Measurements from ENCODE around the gene KRTAP10-3. TPM values are rescaled to one million over a fixed set of nuclear protein-coding genes. Genes with fewer than 3 reads are reported as not detected.

The KRTAP10-3 gene
- total and polyA plus RNA-seq, 8 donors = not detected

GRCh38 chr21:44542716-44543115, 15.9 kb downstream of the KRTAP10-3 start:
- DNase-seq = no peak
- 65 to 75% methylated on average over 1 of the region's 1 CpG for WGBS, 2 donors
- H3K27me3 ChIP-seq = no peaks in the 10 kb centered on the region
- H3K4me1 ChIP-seq = no peaks in the 10 kb centered on the region
- FAIRE-seq = no peak
- no peaks in the 10 kb centered on the region for H3K36me3 ChIP-seq
- ATAC-seq = no peak
- TF ChIP-seq CTCF (IDR thresholded peaks at IDR 0.05) = no peak
- H3K9me3 ChIP-seq = no peaks in the 10 kb centered on the region
- H3K27ac ChIP-seq = no peak overlapping the region
- intact Hi-C loops (cut with DNase I) = no loop called here
- no peak overlapping the region for H3K4me3 ChIP-seq

GRCh38 chr21:44540741-44541288, 17.8 kb downstream of the KRTAP10-3 start:
- Histone ChIP-seq H3K27ac (no peak overlapping the region), H3K27me3 (no peaks in the 10 kb centered on the region), H3K9me3 (no peaks in the 10 kb centered on the region), H3K36me3 (no peaks in the 10 kb centered on the region), H3K4me1 (no peaks in the 10 kb centered on the region), H3K4me3 (no peak overlapping the region)
- FAIRE-seq (no peak), ATAC-seq (no peak), DNase-seq (no peak)
- WGBS, 2 donors = 65 to 74% methylated on average over 11 of the region's 11 CpGs
- intact Hi-C loops (cut with DNase I) = no loop called here
- TF ChIP-seq CTCF (IDR thresholded peaks at IDR 0.05) = no peak

- ATAC-seq (no peak), DNase-seq (no peak), FAIRE-seq (no peak)
- WGBS, 2 donors = 57 to 62% methylated on average over 21 of the region's 21 CpGs
- intact Hi-C loops (cut with DNase I) = no loop called here
- TF ChIP-seq CTCF (IDR thresholded peaks at IDR 0.05) = no peak
- Histone ChIP-seq H3K9me3 (no peaks in the 10 kb centered on the region), H3K4me1 (no peaks in the 10 kb centered on the region), H3K27ac (no peak within 1 kb of the TSS), H3K36me3 (no peaks in the 10 kb centered on the region), H3K27me3 (no peaks in the 10 kb centered on the region), H3K4me3 (no peak within 1 kb of the TSS)
Observed at GRCh38 chr21:44539991-44540666, 18.5 kb downstream of the KRTAP10-3 start, which contains the start of gene KRTAP10-1. KRTAP10-1 (minus strand) TSS chr21:44540195; CDS start chr21:44540150, 45 bp downstream.

- intact Hi-C loops (cut with DNase I) = no loop called here
- WGBS, 2 donors = 57 to 58% methylated on average over 14 of the region's 14 CpGs
- FAIRE-seq (no peak), DNase-seq (no peak), ATAC-seq (no peak)
- Histone ChIP-seq H3K36me3 (no peaks in the 10 kb centered on the region), H3K4me3 (no peak overlapping the region), H3K27me3 (no peaks in the 10 kb centered on the region), H3K27ac (no peak overlapping the region), H3K9me3 (no peaks in the 10 kb centered on the region), H3K4me1 (no peaks in the 10 kb centered on the region)
- TF ChIP-seq CTCF (IDR thresholded peaks at IDR 0.05) = no peak
Observed at GRCh38 chr21:44539046-44539445, 19.5 kb downstream of the KRTAP10-3 start.

Measured in pancreas (tissue), 10 donors.